IPS-20b (cell line): Measurements from ENCODE around the gene SRRM3.
"Not testable (repeated sequence)": the region's sequence is repeated elsewhere in the genome, so short reads cannot be mapped to it uniquely, and the experiment has no call there.

Experiments
- H3K27ac ChIP-seq: one replicate; pipeline ENCODE4 v1.5.1; 2013; ENCODE audit warnings: low read length
- H3K27me3 ChIP-seq: 2 replicates; pipeline ENCODE4 v1.6.1; 2013; ENCODE audit warnings: mild to moderate bottlenecking, low read length, inconsistent platforms; ENCODE audit not compliant: insufficient read depth
- H3K36me3 ChIP-seq: 2 replicates; pipeline ENCODE4 v1.6.1; 2013; ENCODE audit warnings: low read depth, mild to moderate bottlenecking, inconsistent platforms, low read length, moderate library complexity; ENCODE audit not compliant: insufficient read depth
- H3K4me1 ChIP-seq: 2 replicates; pipeline ENCODE4 v1.6.1; 2013; ENCODE audit warnings: mild to moderate bottlenecking, control low read depth, inconsistent platforms, low read length, moderate library complexity; ENCODE audit not compliant: insufficient read depth
- H3K4me3 ChIP-seq: 2 replicates; pipeline ENCODE4 v1.5.1; 2013; ENCODE audit warnings: mild to moderate bottlenecking, low read length, inconsistent platforms
- H3K9ac ChIP-seq: 2 replicates; pipeline ENCODE4 v1.6.1; 2013; ENCODE audit warnings: low read depth, mild to moderate bottlenecking, inconsistent platforms, low read length, moderate library complexity
- H3K9me3 ChIP-seq: 2 replicates; pipeline ENCODE4 v1.6.1; 2013; ENCODE audit warnings: mild to moderate bottlenecking, low read depth, low read length, inconsistent platforms; ENCODE audit not compliant: insufficient read depth

The SRRM3 gene

DNA sequence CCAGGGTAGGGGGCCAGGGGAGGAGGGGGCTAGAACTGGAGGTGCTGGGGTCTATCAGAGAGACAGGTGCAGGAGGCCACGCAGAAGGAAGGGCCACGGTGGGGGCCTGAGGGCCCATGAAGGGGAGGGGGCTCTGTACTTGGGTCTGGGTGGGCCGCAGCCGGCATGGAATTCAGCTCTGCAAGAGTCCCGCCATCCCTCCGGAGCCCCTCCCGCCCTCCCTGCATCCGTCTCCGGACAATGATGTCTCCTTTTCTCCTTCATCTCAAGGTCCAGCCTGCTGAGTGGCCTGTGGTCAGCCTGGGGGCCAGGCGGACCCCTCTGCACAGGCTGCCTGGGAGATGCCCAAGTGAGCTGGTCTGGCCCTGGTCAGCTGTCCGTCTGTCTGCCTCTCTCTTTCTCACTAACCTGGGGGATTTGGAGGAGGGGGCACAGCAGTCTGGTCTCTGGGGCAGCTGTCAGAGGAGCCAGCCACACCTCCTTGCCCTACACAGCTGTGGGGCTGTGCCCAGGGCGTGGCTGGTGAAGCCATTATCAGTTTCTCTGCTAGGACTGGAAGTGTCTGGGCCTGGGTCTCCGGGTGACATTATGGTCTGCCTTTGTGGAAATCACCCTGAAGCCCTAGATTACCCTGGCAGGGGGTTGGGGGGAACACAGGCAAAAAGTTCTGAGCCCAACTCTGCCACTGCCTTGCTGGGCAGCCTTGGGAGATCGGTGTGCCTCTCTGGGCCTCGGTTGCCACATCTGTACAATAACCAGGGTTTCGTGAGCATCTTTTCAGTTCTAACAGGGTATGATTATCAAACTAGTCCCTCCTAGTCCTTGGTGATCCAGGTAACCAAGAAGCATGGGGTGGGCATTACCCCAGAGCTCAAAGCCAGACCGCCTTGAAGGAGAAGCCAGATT is 81.8 kb downstream of the SRRM3 start:
- H3K4me3 ChIP-seq = peak overlapping the region; percentile 68; the same call in 1 of the 2 replicates

DNA sequence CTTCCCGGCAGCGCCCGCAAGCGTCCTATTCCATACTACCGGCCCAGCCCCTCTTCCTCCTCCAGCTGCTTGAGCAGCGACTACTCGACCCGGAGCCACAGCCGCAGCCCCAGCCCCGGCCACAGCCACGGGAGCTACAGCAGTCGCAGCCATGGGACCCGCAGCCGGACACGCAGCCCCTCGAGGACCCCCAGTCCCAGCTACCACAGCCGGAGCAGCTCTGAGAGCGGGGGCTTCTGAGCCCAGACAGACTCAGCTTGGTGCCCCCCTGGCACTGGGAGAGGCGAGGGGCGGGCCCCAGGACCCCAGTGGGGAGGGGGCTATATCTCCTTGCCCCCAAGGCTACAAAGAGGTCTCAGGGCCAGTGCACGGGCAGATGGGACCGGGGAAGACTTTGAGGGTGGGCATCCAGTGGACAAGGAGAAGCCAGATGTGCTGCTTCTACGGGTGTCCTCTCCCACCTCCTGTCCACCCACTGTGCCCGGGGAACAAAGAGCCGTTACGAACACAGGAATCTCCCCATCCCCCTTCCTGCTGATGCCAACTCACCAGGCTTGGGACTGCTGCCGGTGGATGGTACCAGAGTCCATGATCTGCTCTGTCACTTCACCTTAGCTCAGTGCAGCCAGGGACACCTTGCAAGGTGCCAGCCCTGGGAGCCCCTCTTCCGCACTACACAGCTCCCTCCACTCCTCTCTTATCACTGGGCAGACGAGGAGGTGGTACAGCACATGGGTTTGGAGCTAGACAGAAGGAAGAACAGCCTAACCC is 84.1 kb downstream of the SRRM3 start:
- Histone ChIP-seq H3K4me3 (no peak overlapping the region), H3K9ac (no peak overlapping the region), H3K27ac (no peak overlapping the region), H3K4me1 (peaks cover 6% of the 10 kb centered on the region; the same call in 1 of the 2 replicates), H3K9me3 (no peaks in the 10 kb centered on the region), H3K36me3 (no peaks in the 10 kb centered on the region), H3K27me3 (peaks cover 28% of the 10 kb centered on the region)

More for the DNA sequence above, 81.8 kb downstream of the SRRM3 start:
- Histone ChIP-seq H3K27me3 (peaks cover 48% of the 10 kb centered on the region), H3K4me1 (peaks cover 7% of the 10 kb centered on the region; the same call in 1 of the 2 replicates), H3K9me3 (no peaks in the 10 kb centered on the region), H3K27ac (no peak overlapping the region), H3K9ac (no peak overlapping the region), H3K36me3 (no peaks in the 10 kb centered on the region)

DNA sequence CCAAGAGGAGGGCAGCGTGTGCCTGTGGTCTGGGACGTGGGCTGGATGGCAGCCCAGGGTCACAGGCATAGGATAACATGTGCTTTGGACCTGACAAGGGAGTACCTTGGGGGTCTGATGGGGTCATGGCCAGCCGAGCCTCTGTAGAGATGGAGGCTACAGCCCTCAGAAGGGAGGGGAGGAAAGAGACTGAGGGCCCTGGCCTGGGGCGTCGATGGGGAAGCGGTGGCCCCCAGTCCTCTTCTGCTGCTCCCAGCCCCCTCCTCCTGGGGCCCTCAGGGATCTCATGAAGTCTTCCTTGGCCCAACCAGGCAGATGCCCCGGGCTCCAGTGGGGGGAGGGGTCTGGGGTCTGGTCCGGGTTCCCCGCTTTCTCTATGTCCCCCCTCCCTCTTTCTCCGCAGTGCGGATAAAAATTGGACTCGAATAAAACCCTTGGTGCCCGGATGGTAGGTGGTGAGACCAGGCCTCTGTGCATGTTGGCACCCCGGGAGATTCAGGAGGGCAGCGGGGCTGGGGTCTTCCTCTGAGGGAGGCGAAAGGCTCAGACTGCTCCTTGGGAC is 85.2 kb downstream of the SRRM3 start:
- H3K27ac ChIP-seq = no peak overlapping the region
- no peak overlapping the region for H3K4me3 ChIP-seq
- H3K4me1 ChIP-seq = peaks cover 7% of the 10 kb centered on the region; the same call in 1 of the 2 replicates
- H3K27me3 ChIP-seq = peaks cover 18% of the 10 kb centered on the region
- no peaks in the 10 kb centered on the region for H3K36me3 ChIP-seq
- no peaks in the 10 kb centered on the region for H3K9me3 ChIP-seq
- no peak overlapping the region for H3K9ac ChIP-seq

DNA sequence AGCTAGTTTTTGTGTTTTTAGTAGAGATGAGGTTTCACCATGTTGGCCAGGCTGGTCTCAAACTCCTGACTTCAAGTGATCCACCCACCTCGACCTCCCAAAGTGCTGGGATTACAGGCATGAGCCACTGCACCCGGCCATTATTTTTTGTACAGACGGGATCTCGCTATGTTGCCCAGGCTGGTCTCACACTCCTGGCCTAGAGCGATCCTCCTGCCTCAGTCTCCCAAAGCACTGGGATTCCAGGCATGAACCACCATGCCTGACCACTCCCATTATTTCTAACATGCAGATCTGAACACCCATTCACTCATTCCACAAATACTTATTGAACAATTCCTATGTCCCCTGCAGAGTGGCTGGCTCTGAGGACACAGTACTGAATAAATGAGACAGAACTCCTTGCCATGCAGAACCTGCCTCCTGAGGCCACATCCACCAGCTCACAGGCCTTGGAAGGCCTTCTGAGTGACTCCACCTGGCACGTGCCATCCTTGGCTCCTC is 89.2 kb downstream of the SRRM3 start:
- not testable (repeated sequence) for H3K27me3 ChIP-seq, H3K9me3 ChIP-seq, H3K4me3 ChIP-seq, H3K36me3 ChIP-seq, H3K27ac ChIP-seq
- peak overlapping the region; percentile 49; the same call in 1 of the 2 replicates for H3K9ac ChIP-seq
- peaks cover 12% of the 10 kb centered on the region; the same call in 1 of the 2 replicates for H3K4me1 ChIP-seq

DNA sequence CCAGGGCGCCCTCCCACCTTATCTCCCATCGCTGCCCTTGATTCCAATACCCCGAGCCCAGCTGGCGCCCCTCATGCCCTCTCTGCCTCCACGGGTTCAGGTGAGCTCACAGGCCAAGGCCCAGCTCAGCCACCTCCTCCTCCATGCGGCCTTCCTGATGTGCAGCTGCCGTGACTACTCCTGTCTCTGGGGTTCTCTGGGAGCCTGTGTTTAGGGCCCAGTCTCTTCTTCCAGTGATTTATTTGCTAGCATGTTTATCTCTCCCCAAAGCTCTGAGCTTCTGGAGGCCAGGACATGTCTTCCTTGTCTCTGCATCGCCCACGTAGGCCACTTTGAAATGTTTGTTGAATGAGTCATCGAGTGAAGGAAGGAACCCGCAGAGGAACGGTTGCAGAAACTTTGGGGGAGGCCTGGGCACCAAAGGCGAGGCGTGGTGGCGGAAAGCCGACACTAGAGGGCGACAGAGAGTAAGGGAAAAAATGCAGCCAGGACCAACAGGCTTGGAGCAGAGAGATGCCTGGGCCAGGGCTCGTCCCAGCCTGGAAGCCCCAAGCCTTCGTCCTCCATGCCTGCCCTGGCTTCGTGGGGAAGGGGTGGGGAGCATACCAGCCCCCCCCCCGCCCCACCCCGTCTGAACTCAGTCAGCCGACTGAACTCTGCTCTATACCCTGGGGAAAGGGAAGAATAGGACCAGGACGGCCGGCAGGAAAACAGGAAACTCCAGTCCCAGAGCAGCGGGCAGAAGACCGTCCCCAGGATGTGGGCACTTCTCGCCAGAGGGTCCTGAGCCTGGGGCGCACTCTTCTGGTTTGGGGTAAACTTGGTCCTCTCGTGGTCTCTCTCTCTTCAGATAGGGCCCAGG is 89.9 kb downstream of the SRRM3 start:
- H3K27me3 ChIP-seq = no peaks in the 10 kb centered on the region
- H3K4me3 ChIP-seq = no peak overlapping the region
- no peaks in the 10 kb centered on the region for H3K36me3 ChIP-seq
- H3K27ac ChIP-seq = no peak overlapping the region
- no peaks in the 10 kb centered on the region for H3K9me3 ChIP-seq
- H3K9ac ChIP-seq = peak overlapping the region; percentile 49; the same call in 1 of the 2 replicates
- H3K4me1 ChIP-seq = peaks cover 12% of the 10 kb centered on the region; the same call in 1 of the 2 replicates

DNA sequence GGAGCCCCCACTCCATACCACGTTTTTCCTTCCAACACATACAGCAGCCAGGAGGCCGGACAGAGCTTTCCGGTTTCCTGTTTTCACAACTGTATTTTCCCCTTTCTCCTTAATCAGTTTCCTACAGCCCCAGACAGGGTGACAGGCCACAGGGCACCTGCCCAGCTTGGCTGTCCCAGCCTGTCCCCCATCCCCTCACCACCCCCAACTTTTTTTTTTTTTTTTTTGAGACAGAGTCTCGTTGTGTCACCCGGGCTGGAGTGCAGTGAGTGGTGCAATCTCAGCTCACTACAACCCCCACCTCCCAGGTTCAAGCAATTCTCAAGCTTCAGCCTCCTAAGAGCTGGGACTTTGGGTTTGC is 90.5 kb downstream of the SRRM3 start:
- H3K27me3 ChIP-seq = no peaks in the 10 kb centered on the region
- peak overlapping the region; percentile 15; the same call in 1 of the 2 replicates for H3K9ac ChIP-seq
- H3K4me3 ChIP-seq = no peak overlapping the region
- no peak overlapping the region for H3K27ac ChIP-seq
- no peaks in the 10 kb centered on the region for H3K36me3 ChIP-seq
- H3K4me1 ChIP-seq = peaks cover 12% of the 10 kb centered on the region; the same call in 1 of the 2 replicates
- H3K9me3 ChIP-seq = no peaks in the 10 kb centered on the region

DNA sequence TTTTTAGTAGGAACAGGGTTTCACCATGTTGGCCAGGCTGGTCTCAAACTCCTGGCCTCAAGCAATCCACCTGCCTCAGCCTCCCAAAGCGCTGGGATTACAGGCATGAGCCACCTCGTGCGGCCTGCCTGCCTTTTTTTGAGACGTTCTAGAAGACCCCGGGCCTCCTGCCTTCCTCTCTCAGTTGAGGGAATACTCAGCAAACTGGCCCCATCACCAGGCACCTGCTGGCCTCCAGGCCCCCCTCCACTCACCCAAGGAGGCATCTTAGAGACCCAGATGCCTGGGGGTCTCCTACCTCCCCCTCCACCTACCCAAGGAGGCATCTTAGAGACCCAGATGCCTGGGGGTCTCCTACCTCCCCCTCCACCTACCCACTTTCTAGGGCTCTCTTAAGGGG is 91.2 kb downstream of the SRRM3 start:
- not testable (repeated sequence) for H3K27ac ChIP-seq, H3K9me3 ChIP-seq, H3K4me3 ChIP-seq, H3K9ac ChIP-seq, H3K27me3 ChIP-seq, H3K36me3 ChIP-seq
- peaks cover 12% of the 10 kb centered on the region; the same call in 1 of the 2 replicates for H3K4me1 ChIP-seq

DNA sequence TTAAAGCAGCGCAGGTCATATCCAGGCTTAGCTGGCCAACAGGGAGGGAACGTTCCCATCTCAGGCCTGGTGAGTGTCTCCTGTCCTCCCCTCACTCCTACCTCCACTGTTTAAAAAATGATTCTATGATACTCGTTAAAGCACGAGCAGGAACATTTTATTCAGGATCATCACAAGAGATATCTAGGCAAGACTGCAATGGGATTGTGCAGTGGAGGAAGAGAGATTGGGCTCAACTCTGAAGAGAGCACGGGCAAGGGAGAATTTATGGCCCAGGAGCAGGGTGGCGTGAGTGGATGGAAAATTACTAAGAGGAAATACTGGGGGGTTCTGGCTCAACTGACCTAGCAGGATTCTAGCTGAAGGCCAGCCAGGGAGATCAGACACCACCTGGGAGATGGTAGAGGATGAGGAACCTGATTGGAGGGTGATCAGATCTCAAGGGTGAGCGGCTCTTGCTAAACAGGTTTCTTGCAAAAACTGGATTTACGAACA is 91.8 kb downstream of the SRRM3 start:
- Histone ChIP-seq H3K27ac (no peak overlapping the region), H3K4me1 (peaks cover 12% of the 10 kb centered on the region; the same call in 1 of the 2 replicates), H3K9ac (no peak overlapping the region), H3K27me3 (no peaks in the 10 kb centered on the region), H3K9me3 (no peaks in the 10 kb centered on the region), H3K36me3 (no peaks in the 10 kb centered on the region), H3K4me3 (no peak overlapping the region)

DNA sequence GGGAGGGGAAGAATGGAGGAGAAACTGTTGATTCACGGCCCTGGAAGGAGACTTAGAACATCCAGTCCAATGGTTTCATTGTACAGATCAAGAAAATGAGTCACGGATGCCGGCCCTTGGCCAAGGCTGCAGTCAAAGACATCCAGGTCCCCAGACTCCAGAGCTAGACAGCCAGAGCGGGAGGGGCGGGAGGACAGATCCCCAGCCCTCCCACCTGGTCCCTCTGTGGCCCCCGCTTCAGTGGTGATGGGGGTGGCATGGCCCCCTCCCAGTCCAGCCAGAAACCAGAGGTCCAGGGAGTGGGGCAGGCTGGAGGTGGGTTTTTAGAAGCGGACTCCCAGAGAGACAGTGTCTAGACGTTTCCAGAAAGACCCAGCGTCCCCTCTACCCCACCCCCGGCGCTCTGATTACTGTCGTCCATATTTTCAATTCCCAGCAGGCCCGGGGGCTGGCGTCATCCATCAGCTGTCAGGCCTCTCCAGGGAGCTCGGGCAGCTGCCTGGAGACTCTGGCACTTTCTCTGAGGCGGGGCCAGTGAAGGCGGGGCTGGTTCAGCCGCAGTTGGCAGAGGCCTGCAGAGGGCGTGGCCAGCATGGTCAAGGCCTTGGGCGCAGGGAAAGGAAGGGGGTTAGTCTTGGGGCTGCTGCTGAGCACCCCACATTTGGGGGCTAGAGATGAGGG is 92.8 kb downstream of the SRRM3 start:
- Histone ChIP-seq H3K27me3 (no peaks in the 10 kb centered on the region), H3K4me3 (no peak overlapping the region), H3K4me1 (peaks cover 12% of the 10 kb centered on the region; the same call in 1 of the 2 replicates), H3K9ac (no peak overlapping the region), H3K9me3 (no peaks in the 10 kb centered on the region), H3K27ac (no peak overlapping the region), H3K36me3 (no peaks in the 10 kb centered on the region)
